ENCODE data around the gene NEGR1. TPM values are rescaled to one million over a fixed set of nuclear protein-coding genes. Genes with fewer than 3 reads are reported as not detected.

Gene NEGR1
- total and polyA plus RNA-seq, 9 donors = 4.7 to 15.1 (median 9.1) TPM

- Histone ChIP-seq H3K27ac (no peak overlapping the region), H3K9me3 (no peaks in the 10 kb centered on the region), H3K36me3 (no peaks in the 10 kb centered on the region), H3K4me1 (ENCODE audit: insufficient read depth) (no peaks in the 10 kb centered on the region), H3K27me3 (no peaks in the 10 kb centered on the region), H3K4me3 (no peak overlapping the region)
- WGBS, 3 donors = 24 to 54% (median 26%) methylated on average over 7 of the region's 7 CpGs
- no peak for DNase-seq
- TF ChIP-seq EP300 (IDR thresholded peaks at IDR 0.05) (no peak), POLR2A (IDR thresholded peaks at IDR 0.05) (no peak), CTCF (IDR thresholded peaks at IDR 0.05) (no peak)
- intact Hi-C loops (cut with DNase I) = no loop called here
Measured at GRCh38 chr1:71492298-71493041, 789.9 kb downstream of the NEGR1 start.

- TF ChIP-seq POLR2A (IDR thresholded peaks at IDR 0.05) (no peak), EP300 (IDR thresholded peaks at IDR 0.05) (no peak), CTCF (IDR thresholded peaks at IDR 0.05) (no peak)
- 70 to 79% (median 70%) methylated on average over 5 of the region's 5 CpGs for WGBS, 3 donors
Measured at GRCh38 chr1:71490432-71490831, 791.9 kb downstream of the NEGR1 start.

GRCh38 chr1:71488555-71489252 is 793.6 kb downstream of the NEGR1 start:
- intact Hi-C loops (cut with DNase I) = no loop called here
- TF ChIP-seq POLR2A (IDR thresholded peaks at IDR 0.05) = no peak
- TF ChIP-seq EP300 (IDR thresholded peaks at IDR 0.05) = no peak
- no peak for TF ChIP-seq CTCF (IDR thresholded peaks at IDR 0.05)
- Histone ChIP-seq H3K4me3 (no peak overlapping the region), H3K27me3 (no peaks in the 10 kb centered on the region), H3K9me3 (no peaks in the 10 kb centered on the region), H3K36me3 (no peaks in the 10 kb centered on the region), H3K27ac (no peak overlapping the region), H3K4me1 (ENCODE audit: insufficient read depth) (no peaks in the 10 kb centered on the region)
- no peak for DNase-seq
- 64 to 75% (median 75%) methylated on average over 3 of the region's 3 CpGs for WGBS, 3 donors

More at GRCh38 chr1:71490432-71490831, 791.9 kb downstream of the NEGR1 start:
- Histone ChIP-seq H3K27ac (no peak overlapping the region), H3K4me1 (ENCODE audit: insufficient read depth) (no peaks in the 10 kb centered on the region), H3K36me3 (no peaks in the 10 kb centered on the region), H3K4me3 (no peak overlapping the region), H3K27me3 (no peaks in the 10 kb centered on the region), H3K9me3 (no peaks in the 10 kb centered on the region)
- intact Hi-C loops (cut with DNase I) = no loop called here
- no peak for DNase-seq

- TF ChIP-seq CTCF (IDR thresholded peaks at IDR 0.05) (no peak), EP300 (IDR thresholded peaks at IDR 0.05) (no peak), POLR2A (IDR thresholded peaks at IDR 0.05) (no peak)
- 47 to 54% (median 48%) methylated on average over 2 of the region's 2 CpGs for WGBS, 3 donors
- Histone ChIP-seq H3K4me1 (ENCODE audit: insufficient read depth) (no peaks in the 10 kb centered on the region), H3K4me3 (no peak overlapping the region), H3K36me3 (no peaks in the 10 kb centered on the region), H3K9me3 (no peaks in the 10 kb centered on the region), H3K27me3 (no peaks in the 10 kb centered on the region), H3K27ac (no peak overlapping the region)
- intact Hi-C loops (cut with DNase I) = no loop called here
- DNase-seq = no peak
Measured at GRCh38 chr1:71473331-71473730, 809.0 kb downstream of the NEGR1 start.

Data from ovary (tissue), 9 donors.